ENCODE data around the gene KCND3. TPM values are rescaled to one million over a fixed set of nuclear protein-coding genes. Genes with fewer than 3 reads are reported as not detected.

The KCND3 gene
- total and polyA plus RNA-seq, 8 donors: 0.87 to 15.8 (median 4.5) TPM

- TF ChIP-seq CTCF (IDR thresholded peaks at IDR 0.05): no peak
- TF ChIP-seq POLR2A (IDR thresholded peaks at IDR 0.05): no peak
- TF ChIP-seq POLR2AphosphoS5 (IDR thresholded peaks at IDR 0.05): no peak
- TF ChIP-seq EP300 (IDR thresholded peaks at IDR 0.05): no peak
- Histone ChIP-seq H3K9me3 (no peaks in the 10 kb centered on the region), H3K4me3 (no peak overlapping the region), H3K27ac (no peak overlapping the region), H3K4me1 (peaks cover 0 to 10% (median 5%) of the 10 kb centered on the region in 4 donors), H3K27me3 (no peaks in the 10 kb centered on the region), H3K36me3 (no peaks in the 10 kb centered on the region)
- DNase-seq: no peak
- WGBS, 5 donors: 33 to 54% (median 41%) methylated on average over 1 of the region's 1 CpG
- intact Hi-C loops (cut with DNase I; ENCODE audit: low total_unique reads): no loop called here
Measured at GRCh38 chr1:112027696-112028095, 38.2 kb upstream of the KCND3 start.

- no peak overlapping the region for H3K27ac ChIP-seq
- no peak for DNase-seq
- peaks cover 0 to 10% (median 3%) of the 10 kb centered on the region in 4 donors for H3K4me1 ChIP-seq
- WGBS, 5 donors: 20 to 58% (median 32%) methylated on average over 1 of the region's 1 CpG
- TF ChIP-seq CTCF (IDR thresholded peaks at IDR 0.05): no peak
- no peak for TF ChIP-seq POLR2AphosphoS5 (IDR thresholded peaks at IDR 0.05)
- no peak for TF ChIP-seq EP300 (IDR thresholded peaks at IDR 0.05)
- intact Hi-C loops (cut with DNase I; ENCODE audit: low total_unique reads): no loop called here
- H3K9me3 ChIP-seq: no peaks in the 10 kb centered on the region
- no peaks in the 10 kb centered on the region for H3K36me3 ChIP-seq
- H3K27me3 ChIP-seq: no peaks in the 10 kb centered on the region
- no peak overlapping the region for H3K4me3 ChIP-seq
Measured at GRCh38 chr1:112026501-112026900, 37.0 kb upstream of the KCND3 start.

GRCh38 chr1:112026016-112026415 is 36.5 kb upstream of the KCND3 start:
- TF ChIP-seq POLR2AphosphoS5 (IDR thresholded peaks at IDR 0.05) (no peak), EP300 (IDR thresholded peaks at IDR 0.05) (no peak), CTCF (IDR thresholded peaks at IDR 0.05) (no peak), POLR2A (IDR thresholded peaks at IDR 0.05) (no peak)
- H3K27me3 ChIP-seq: no peaks in the 10 kb centered on the region
- H3K4me1 ChIP-seq: peaks cover 0 to 10% (median 3%) of the 10 kb centered on the region in 4 donors
- no peak overlapping the region for H3K4me3 ChIP-seq
- H3K9me3 ChIP-seq: no peaks in the 10 kb centered on the region
- H3K27ac ChIP-seq: no peak overlapping the region
- WGBS, 5 donors: 48 to 69% (median 65%) methylated on average over 5 of the region's 5 CpGs
- no peaks in the 10 kb centered on the region for H3K36me3 ChIP-seq
- intact Hi-C loops (cut with DNase I; ENCODE audit: low total_unique reads): no loop called here
- DNase-seq: no peak

GRCh38 chr1:112021263-112021662 is 31.8 kb upstream of the KCND3 start:
- TF ChIP-seq CTCF (IDR thresholded peaks at IDR 0.05): no peak
- no peak for TF ChIP-seq POLR2AphosphoS5 (IDR thresholded peaks at IDR 0.05)
- TF ChIP-seq EP300 (IDR thresholded peaks at IDR 0.05): no peak
- no peak for TF ChIP-seq POLR2A (IDR thresholded peaks at IDR 0.05)
- no peak overlapping the region for H3K27ac ChIP-seq
- H3K9me3 ChIP-seq: peaks cover 0 to 10% (median 0%) of the 10 kb centered on the region in 4 donors
- H3K36me3 ChIP-seq: no peaks in the 10 kb centered on the region
- intact Hi-C loops (cut with DNase I; ENCODE audit: low total_unique reads): no loop called here
- 45 to 61% (median 53%) methylated on average over 4 of the region's 4 CpGs for WGBS, 5 donors
- H3K27me3 ChIP-seq: no peaks in the 10 kb centered on the region
- peaks cover 0 to 5% (median 2%) of the 10 kb centered on the region in 4 donors for H3K4me1 ChIP-seq
- no peak overlapping the region for H3K4me3 ChIP-seq
- no peak for DNase-seq
